Measurements from ENCODE around the gene USP17L29. TPM values are rescaled to one million over a fixed set of nuclear protein-coding genes. Genes with fewer than 3 reads are reported as not detected.
"Not testable (repeated sequence)": the region's sequence is repeated elsewhere in the genome, so short reads cannot be mapped to it uniquely, and the experiment has no call there.

The USP17L29 gene
- not detected for total RNA-seq

- not testable (repeated sequence) for H3K4me3 Mint-ChIP-seq
These were observed at the start of gene USP17L29 for GRCh38 chr4:9353338-9353737. Gene USP17L29 (plus strand): TSS chr4:9353638. CDS start chr4:9353638, 0 bp downstream.

GRCh38 chr4:9324191-9324590 is 29.2 kb upstream of the USP17L29 start:
- H3K4me1 Mint-ChIP-seq; H3K4me3 Mint-ChIP-seq; H3K36me3 Mint-ChIP-seq; CTCF ChIA-PET; H3K9me3 Mint-ChIP-seq (ENCODE audit: low read depth); H3K27me3 Mint-ChIP-seq; ATAC-seq; DNase-seq; H3K27ac Mint-ChIP-seq: not testable (repeated sequence)

More at GRCh38 chr4:9353338-9353737, at the start of gene USP17L29:
- H3K27me3 Mint-ChIP-seq; ATAC-seq; CTCF ChIA-PET; DNase-seq; H3K27ac Mint-ChIP-seq; H3K9me3 Mint-ChIP-seq (ENCODE audit: low read depth); H3K36me3 Mint-ChIP-seq; H3K4me1 Mint-ChIP-seq: not testable (repeated sequence)

- H3K27ac Mint-ChIP-seq; H3K4me3 Mint-ChIP-seq; H3K27me3 Mint-ChIP-seq; DNase-seq; H3K9me3 Mint-ChIP-seq (ENCODE audit: low read depth); ATAC-seq; CTCF ChIA-PET; H3K36me3 Mint-ChIP-seq; H3K4me1 Mint-ChIP-seq: not testable (repeated sequence)
These were observed 28.6 kb upstream of the USP17L29 start, which contains the start of gene USP17L24 for GRCh38 chr4:9324865-9325264. Gene USP17L24 (plus strand): TSS chr4:9325165. CDS start chr4:9325165, 0 bp downstream.

- H3K27me3 Mint-ChIP-seq; H3K4me1 Mint-ChIP-seq; H3K36me3 Mint-ChIP-seq; H3K27ac Mint-ChIP-seq; CTCF ChIA-PET; H3K4me3 Mint-ChIP-seq; H3K9me3 Mint-ChIP-seq (ENCODE audit: low read depth); DNase-seq; ATAC-seq: not testable (repeated sequence)
These were observed 23.8 kb upstream of the USP17L29 start, which contains the start of gene USP17L25 for GRCh38 chr4:9329611-9330010. Gene USP17L25 (plus strand): TSS chr4:9329911. CDS start chr4:9329911, 0 bp downstream.

- H3K4me3 Mint-ChIP-seq, CTCF ChIA-PET, H3K27me3 Mint-ChIP-seq: not testable (repeated sequence)
These were observed 19.1 kb upstream of the USP17L29 start, which contains the start of gene USP17L26 for GRCh38 chr4:9334358-9334757. Gene USP17L26 (plus strand): TSS chr4:9334658. CDS start chr4:9334658, 0 bp downstream.

GRCh38 chr4:9339103-9339502 is 14.3 kb upstream of the USP17L29 start, which contains the start of gene USP17L5:
Gene USP17L5 (plus strand): TSS chr4:9339403. CDS start chr4:9339403, 0 bp downstream.
- H3K27ac Mint-ChIP-seq; H3K9me3 Mint-ChIP-seq (ENCODE audit: low read depth); H3K27me3 Mint-ChIP-seq; H3K4me1 Mint-ChIP-seq; H3K4me3 Mint-ChIP-seq; DNase-seq; ATAC-seq; H3K36me3 Mint-ChIP-seq; CTCF ChIA-PET: not testable (repeated sequence)

More at GRCh38 chr4:9334358-9334757, 19.1 kb upstream of the USP17L29 start, which contains the start of gene USP17L26:
- H3K4me1 Mint-ChIP-seq; H3K27ac Mint-ChIP-seq; ATAC-seq; DNase-seq; H3K9me3 Mint-ChIP-seq (ENCODE audit: low read depth); H3K36me3 Mint-ChIP-seq: not testable (repeated sequence)

GRCh38 chr4:9343848-9344247 is 9.6 kb upstream of the USP17L29 start, which contains the start of gene USP17L27:
Gene USP17L27 (plus strand): TSS chr4:9344148. CDS start chr4:9344148, 0 bp downstream.
- H3K27me3 Mint-ChIP-seq; H3K27ac Mint-ChIP-seq; H3K36me3 Mint-ChIP-seq; H3K4me3 Mint-ChIP-seq; CTCF ChIA-PET; H3K9me3 Mint-ChIP-seq (ENCODE audit: low read depth); H3K4me1 Mint-ChIP-seq; ATAC-seq; DNase-seq: not testable (repeated sequence)

GRCh38 chr4:9348593-9348992 is 4.8 kb upstream of the USP17L29 start, which contains the start of gene USP17L28:
Gene USP17L28 (plus strand): TSS chr4:9348893. CDS start chr4:9348893, 0 bp downstream.
- H3K9me3 Mint-ChIP-seq (ENCODE audit: low read depth); CTCF ChIA-PET; H3K4me3 Mint-ChIP-seq; H3K27ac Mint-ChIP-seq; DNase-seq; H3K36me3 Mint-ChIP-seq; ATAC-seq; H3K27me3 Mint-ChIP-seq; H3K4me1 Mint-ChIP-seq: not testable (repeated sequence)

GRCh38 chr4:9350866-9351265 is 2.6 kb upstream of the USP17L29 start:
- ATAC-seq; H3K27ac Mint-ChIP-seq; H3K4me3 Mint-ChIP-seq; CTCF ChIA-PET; H3K27me3 Mint-ChIP-seq; H3K4me1 Mint-ChIP-seq; H3K9me3 Mint-ChIP-seq (ENCODE audit: low read depth); H3K36me3 Mint-ChIP-seq; DNase-seq: not testable (repeated sequence)

GRCh38 chr4:9362829-9363228 is 9.4 kb downstream of the USP17L29 start, which contains the start of gene USP17L30:
Gene USP17L30 (plus strand): TSS chr4:9363129. CDS start chr4:9363129, 0 bp downstream.
- H3K36me3 Mint-ChIP-seq; H3K4me3 Mint-ChIP-seq; H3K27me3 Mint-ChIP-seq; H3K9me3 Mint-ChIP-seq (ENCODE audit: low read depth); H3K4me1 Mint-ChIP-seq; DNase-seq; H3K27ac Mint-ChIP-seq; CTCF ChIA-PET; ATAC-seq: not testable (repeated sequence)

GRCh38 chr4:9379881-9380280 is 26.4 kb downstream of the USP17L29 start:
- H3K9me3 Mint-ChIP-seq (ENCODE audit: low read depth); ATAC-seq; DNase-seq; H3K27me3 Mint-ChIP-seq; H3K4me1 Mint-ChIP-seq; H3K27ac Mint-ChIP-seq; H3K36me3 Mint-ChIP-seq; CTCF ChIA-PET; H3K4me3 Mint-ChIP-seq: not testable (repeated sequence)

- H3K27ac Mint-ChIP-seq; H3K27me3 Mint-ChIP-seq; ATAC-seq; H3K36me3 Mint-ChIP-seq; H3K4me3 Mint-ChIP-seq; H3K4me1 Mint-ChIP-seq; CTCF ChIA-PET; H3K9me3 Mint-ChIP-seq (ENCODE audit: low read depth): not testable (repeated sequence)
- DNase-seq: peak; percentile 52
These were observed 27.6 kb downstream of the USP17L29 start for GRCh38 chr4:9381012-9381534.

- H3K27me3 Mint-ChIP-seq: peaks cover 3% of the 10 kb centered on the region
- H3K9me3 Mint-ChIP-seq (ENCODE audit: low read depth): no peaks in the 10 kb centered on the region
- no peak overlapping the region for H3K4me3 Mint-ChIP-seq
- H3K4me1 Mint-ChIP-seq: no peaks in the 10 kb centered on the region
- no peaks in the 10 kb centered on the region for H3K36me3 Mint-ChIP-seq
- DNase-seq (no peak), ATAC-seq (no peak)
- no peak overlapping the region for H3K27ac Mint-ChIP-seq
- CTCF ChIA-PET: no interaction called here
These were observed 30.7 kb downstream of the USP17L29 start for GRCh38 chr4:9384126-9384525.

GRCh38 chr4:9389001-9389400 is 35.6 kb downstream of the USP17L29 start:
- H3K4me3 Mint-ChIP-seq; H3K36me3 Mint-ChIP-seq; H3K4me1 Mint-ChIP-seq; CTCF ChIA-PET; DNase-seq; H3K27ac Mint-ChIP-seq; H3K27me3 Mint-ChIP-seq; ATAC-seq; H3K9me3 Mint-ChIP-seq (ENCODE audit: low read depth): not testable (repeated sequence)

Data from activated CD8-positive, alpha-beta memory T cell treated with anti-CD3 and anti-CD28 coated beads, Interleukin-2, amount 10 ng/mL, durations not matched to agents 7 days and 5 days (primary cell).